Omental fat pad (tissue), 4 donors: ENCODE results near the gene NKPD1. TPM values are rescaled to one million over a fixed set of nuclear protein-coding genes. Genes with fewer than 3 reads are reported as not detected.

Experiments used
- ATAC-seq: fragments of 150-250 bp; one replicate; pipeline ENCODE4 v1.9.1; 2016; ENCODE audit warnings: mild to moderate bottlenecking, moderate library complexity; ENCODE audit not compliant: low FRiP score
- DNase-seq: peaks from one replicate; pipeline ENCODE4 v3.0.0-alpha.2; 2019; ENCODE audit warnings: low spot score
- CTCF ChIP-seq, 3 donors: fragments of 450-650 bp; IDR thresholded peaks; one replicate each; pipeline ENCODE4 v1.5.1; 2016 to 2017; ENCODE audit warnings: antibody characterized with exemption in 3 of 3, mild to moderate bottlenecking in 3 of 3, moderate library complexity in 2 of 3
- total RNA-seq, 4 donors: library from RNA; depleted of rRNA; stranded (reverse); fragments of >200 nt; gene quantifications; one replicate each; pipeline ENCODE4 v1.1.0, GENCODE V29; 2016

NKPD1 gene
- total RNA-seq, 4 donors from 2014 or later = 0.19 to 0.72 TPM; not detected in 2

GRCh38 chr19:45144431-45145269 lies 16.1 kb downstream of the NKPD1 start:
- DNase-seq (no peak), ATAC-seq (no peak)
- TF ChIP-seq CTCF (IDR thresholded peaks at IDR 0.05) = no peak

- ATAC-seq (no peak), DNase-seq (no peak)
- no peak for TF ChIP-seq CTCF (IDR thresholded peaks at IDR 0.05)
Observed at GRCh38 chr19:45142726-45143110, 18.1 kb downstream of the NKPD1 start.

GRCh38 chr19:45142016-45142725 lies 18.6 kb downstream of the NKPD1 start:
- TF ChIP-seq CTCF (IDR thresholded peaks at IDR 0.05) = no peak
- DNase-seq (no peak), ATAC-seq (no peak)

GRCh38 chr19:45141203-45141900 lies 19.4 kb downstream of the NKPD1 start:
- no peak for TF ChIP-seq CTCF (IDR thresholded peaks at IDR 0.05)
- DNase-seq = no peak
- no peak for ATAC-seq

GRCh38 chr19:45140533-45140932 lies 20.2 kb downstream of the NKPD1 start:
- ATAC-seq = no peak
- DNase-seq = no peak

GRCh38 chr19:45140144-45140503 lies 20.7 kb downstream of the NKPD1 start:
- DNase-seq (no peak), ATAC-seq (no peak)
- no peak for TF ChIP-seq CTCF (IDR thresholded peaks at IDR 0.05)

More at GRCh38 chr19:45140533-45140932, 20.2 kb downstream of the NKPD1 start:
- no peak for TF ChIP-seq CTCF (IDR thresholded peaks at IDR 0.05)
